Measurements from ENCODE around the gene FBXL16. TPM values are rescaled to one million over a fixed set of nuclear protein-coding genes. Genes with fewer than 3 reads are reported as not detected.

Gene FBXL16
- total and polyA plus RNA-seq, 2 of the 13 experiments (the other 11 are each of a cell fraction or from before 2014, with no cell fraction given): 0.22 to 2.0 TPM

DNA sequence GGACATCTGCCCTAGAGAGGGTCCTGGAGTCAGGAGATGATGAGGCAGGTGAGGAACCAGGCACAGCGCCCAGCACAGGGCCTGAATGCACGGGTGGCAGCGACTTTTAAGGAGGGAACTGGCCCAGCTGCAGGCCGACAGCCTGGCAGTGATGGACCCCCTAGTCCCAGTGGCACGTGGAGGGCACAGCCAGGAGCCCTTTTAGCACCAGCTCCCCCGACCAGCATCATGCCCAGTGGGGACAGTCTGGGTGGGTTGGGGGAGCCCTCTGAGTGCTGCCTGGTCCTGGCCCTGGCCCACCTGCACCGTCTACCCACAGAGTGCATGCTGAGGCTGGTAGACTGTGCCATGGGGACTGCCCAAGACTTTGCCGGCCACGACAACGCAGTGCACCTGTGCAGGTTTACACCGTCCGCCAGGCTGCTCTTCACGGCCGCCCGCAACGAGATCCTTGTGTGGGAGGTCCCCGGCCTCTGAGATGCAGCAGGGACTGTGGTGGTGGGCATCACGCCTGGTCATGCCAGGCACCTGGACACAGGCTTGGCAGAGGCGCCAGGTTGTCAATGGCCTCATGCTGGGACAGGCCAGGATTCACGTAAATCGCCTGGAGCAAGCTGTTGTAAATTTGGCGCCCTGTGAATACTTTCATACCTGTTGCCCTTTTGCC lies 38.4 kb downstream of the FBXL16 start:
- no TSS peak for BruUV-seq (replicated peaks)
- Histone ChIP-seq H3K27ac (ENCODE audit: extremely low read length, insufficient read depth, low read length) (peak overlapping the region; percentile 58), H3K4me2 (ENCODE audit: low read depth, low read length) (peak overlapping the region; percentile 92), H3K4me1 (ENCODE audit: insufficient read depth, low read length) (peaks cover 18% of the 10 kb centered on the region), H3K27me3 (ENCODE audit: control insufficient read depth in 1 of 2, insufficient read depth in 2 of 2, low read length in 2 of 2) (no peaks in the 10 kb centered on the region), H3K4me3 (replicated peaks in 1 of 3; ENCODE audit: insufficient read depth in 1 of 3, low read depth in 2 of 3, low read length in 3 of 3) (peak overlapping the region in 1 of 3 experiments; percentile 87; a peak in 1 of 6 replicates), H3K9ac (ENCODE audit: insufficient read depth, low read depth, low read length) (peak overlapping the region; percentile 59), H3K36me3 (replicated peaks in 1 of 2; ENCODE audit: control insufficient read depth in 1 of 2, insufficient read depth in 2 of 2, low read length in 2 of 2) (peaks cover 10 to 27% of the 10 kb centered on the region in 2 experiments; a peak in 4 of 5 replicates), H3K79me2 (ENCODE audit: insufficient read depth, low read length) (peaks cover 17% of the 10 kb centered on the region), H4K20me1 (ENCODE audit: insufficient read depth, low read length) (no peaks in the 10 kb centered on the region), H2AFZ (ENCODE audit: low read length) (peak overlapping the region; percentile 83), H3K9me3 (ENCODE audit: low read length) (no peaks in the 10 kb centered on the region)
- intact Hi-C loops (cut with micrococcal nuclease; ENCODE audit: unreplicated experiment): no loop called here
- 93% methylated on average over 13 of the region's 22 CpGs for WGBS (ENCODE audit: low lambda C conversion rate)
- no peak for FAIRE-seq
- ATAC-seq: no peak
- POLR2A ChIA-PET: interaction anchor here (0.7 to 2.0 kb wide), 9 partner anchors 9 to 31 kb away, joined by 3 to 8 read pairs (median 5); partner anchors contain the start of genes METTL26, RHBDL1, STUB1 and WDR24
- in situ Hi-C loops (cut with HindIII; ENCODE audit: extremely low pct_ligation_motif_present, low pct_unique_long_range_greater_than_20kb): no loop called here
- CTCF ChIA-PET (ENCODE audit: low intra/inter-chr PET ratio, low total read pairs): interaction anchor here (1.0 to 1.4 kb wide), 3 partner anchors 8 to 19 kb away, joined by 3 to 4 read pairs (median 4); partner anchors contain the start of gene STUB1
- DNase-seq (ENCODE audit: low spot score): no peak
- no peak for TF ChIP-seq MTF2 (CRISPR knock-in tag; IDR thresholded peaks at IDR 0.05; ENCODE audit: borderline replicate concordance)
- TF ChIP-seq HNRNPL (IDR thresholded peaks at IDR 0.05; ENCODE audit: low read depth, low read length): peak; percentile 51; the same call in 1 of the 2 replicates
- TF ChIP-seq, protein P1, sequence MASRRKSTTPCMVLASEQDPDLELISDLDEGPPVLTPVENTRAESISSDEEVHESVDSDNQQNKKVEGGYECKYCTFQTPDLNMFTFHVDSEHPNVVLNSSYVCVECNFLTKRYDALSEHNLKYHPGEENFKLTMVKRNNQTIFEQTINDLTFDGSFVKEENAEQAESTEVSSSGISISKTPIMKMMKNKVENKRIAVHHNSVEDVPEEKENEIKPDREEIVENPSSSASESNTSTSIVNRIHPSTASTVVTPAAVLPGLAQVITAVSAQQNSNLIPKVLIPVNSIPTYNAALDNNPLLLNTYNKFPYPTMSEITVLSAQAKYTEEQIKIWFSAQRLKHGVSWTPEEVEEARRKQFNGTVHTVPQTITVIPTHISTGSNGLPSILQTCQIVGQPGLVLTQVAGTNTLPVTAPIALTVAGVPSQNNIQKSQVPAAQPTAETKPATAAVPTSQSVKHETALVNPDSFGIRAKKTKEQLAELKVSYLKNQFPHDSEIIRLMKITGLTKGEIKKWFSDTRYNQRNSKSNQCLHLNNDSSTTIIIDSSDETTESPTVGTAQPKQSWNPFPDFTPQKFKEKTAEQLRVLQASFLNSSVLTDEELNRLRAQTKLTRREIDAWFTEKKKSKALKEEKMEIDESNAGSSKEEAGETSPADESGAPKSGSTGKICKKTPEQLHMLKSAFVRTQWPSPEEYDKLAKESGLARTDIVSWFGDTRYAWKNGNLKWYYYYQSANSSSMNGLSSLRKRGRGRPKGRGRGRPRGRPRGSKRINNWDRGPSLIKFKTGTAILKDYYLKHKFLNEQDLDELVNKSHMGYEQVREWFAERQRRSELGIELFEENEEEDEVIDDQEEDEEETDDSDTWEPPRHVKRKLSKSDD (CRISPR knock-in tag; IDR thresholded peaks at IDR 0.05; ENCODE audit: low read depth): 0 out of 2 replicates have a peak, but pooled peaks have one; percentile 11
- no peak for TF ChIP-seq ZC3H4 (CRISPR knock-in tag; IDR thresholded peaks at IDR 0.05; ENCODE audit: borderline replicate concordance)
- TF ChIP-seq, protein P2, sequence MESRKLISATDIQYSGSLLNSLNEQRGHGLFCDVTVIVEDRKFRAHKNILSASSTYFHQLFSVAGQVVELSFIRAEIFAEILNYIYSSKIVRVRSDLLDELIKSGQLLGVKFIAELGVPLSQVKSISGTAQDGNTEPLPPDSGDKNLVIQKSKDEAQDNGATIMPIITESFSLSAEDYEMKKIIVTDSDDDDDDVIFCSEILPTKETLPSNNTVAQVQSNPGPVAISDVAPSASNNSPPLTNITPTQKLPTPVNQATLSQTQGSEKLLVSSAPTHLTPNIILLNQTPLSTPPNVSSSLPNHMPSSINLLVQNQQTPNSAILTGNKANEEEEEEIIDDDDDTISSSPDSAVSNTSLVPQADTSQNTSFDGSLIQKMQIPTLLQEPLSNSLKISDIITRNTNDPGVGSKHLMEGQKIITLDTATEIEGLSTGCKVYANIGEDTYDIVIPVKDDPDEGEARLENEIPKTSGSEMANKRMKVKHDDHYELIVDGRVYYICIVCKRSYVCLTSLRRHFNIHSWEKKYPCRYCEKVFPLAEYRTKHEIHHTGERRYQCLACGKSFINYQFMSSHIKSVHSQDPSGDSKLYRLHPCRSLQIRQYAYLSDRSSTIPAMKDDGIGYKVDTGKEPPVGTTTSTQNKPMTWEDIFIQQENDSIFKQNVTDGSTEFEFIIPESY (CRISPR knock-in tag; IDR thresholded peaks at IDR 0.05): peak; percentile 11; the same call in 1 of the 2 replicates
- peak; percentile 18 for TF ChIP-seq ZNF724P (CRISPR knock-in tag; IDR thresholded peaks at IDR 0.05; ENCODE audit: borderline replicate concordance)
- TF ChIP-seq AGO2 (optimal IDR thresholded peaks at IDR 0.05; ENCODE audit: low read depth, low read length): peak; percentile 1
- TF ChIP-seq, protein P3, sequence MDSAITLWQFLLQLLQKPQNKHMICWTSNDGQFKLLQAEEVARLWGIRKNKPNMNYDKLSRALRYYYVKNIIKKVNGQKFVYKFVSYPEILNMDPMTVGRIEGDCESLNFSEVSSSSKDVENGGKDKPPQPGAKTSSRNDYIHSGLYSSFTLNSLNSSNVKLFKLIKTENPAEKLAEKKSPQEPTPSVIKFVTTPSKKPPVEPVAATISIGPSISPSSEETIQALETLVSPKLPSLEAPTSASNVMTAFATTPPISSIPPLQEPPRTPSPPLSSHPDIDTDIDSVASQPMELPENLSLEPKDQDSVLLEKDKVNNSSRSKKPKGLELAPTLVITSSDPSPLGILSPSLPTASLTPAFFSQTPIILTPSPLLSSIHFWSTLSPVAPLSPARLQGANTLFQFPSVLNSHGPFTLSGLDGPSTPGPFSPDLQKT (CRISPR knock-in tag; IDR thresholded peaks at IDR 0.05; ENCODE audit: borderline replicate concordance): no peak
- TF ChIP-seq, protein P4, sequence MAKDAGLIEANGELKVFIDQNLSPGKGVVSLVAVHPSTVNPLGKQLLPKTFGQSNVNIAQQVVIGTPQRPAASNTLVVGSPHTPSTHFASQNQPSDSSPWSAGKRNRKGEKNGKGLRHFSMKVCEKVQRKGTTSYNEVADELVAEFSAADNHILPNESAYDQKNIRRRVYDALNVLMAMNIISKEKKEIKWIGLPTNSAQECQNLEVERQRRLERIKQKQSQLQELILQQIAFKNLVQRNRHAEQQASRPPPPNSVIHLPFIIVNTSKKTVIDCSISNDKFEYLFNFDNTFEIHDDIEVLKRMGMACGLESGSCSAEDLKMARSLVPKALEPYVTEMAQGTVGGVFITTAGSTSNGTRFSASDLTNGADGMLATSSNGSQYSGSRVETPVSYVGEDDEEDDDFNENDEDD (CRISPR knock-in tag; IDR thresholded peaks at IDR 0.05; ENCODE audit: borderline replicate concordance): no peak
- no peak for TF ChIP-seq DR1 (CRISPR knock-in tag; IDR thresholded peaks at IDR 0.05)
- 0 out of 2 replicates have a peak, but pooled peaks have one; percentile 1 for TF ChIP-seq REL (CRISPR knock-in tag; conservative IDR thresholded peaks at IDR 0.05)
- TF ChIP-seq, protein P5, sequence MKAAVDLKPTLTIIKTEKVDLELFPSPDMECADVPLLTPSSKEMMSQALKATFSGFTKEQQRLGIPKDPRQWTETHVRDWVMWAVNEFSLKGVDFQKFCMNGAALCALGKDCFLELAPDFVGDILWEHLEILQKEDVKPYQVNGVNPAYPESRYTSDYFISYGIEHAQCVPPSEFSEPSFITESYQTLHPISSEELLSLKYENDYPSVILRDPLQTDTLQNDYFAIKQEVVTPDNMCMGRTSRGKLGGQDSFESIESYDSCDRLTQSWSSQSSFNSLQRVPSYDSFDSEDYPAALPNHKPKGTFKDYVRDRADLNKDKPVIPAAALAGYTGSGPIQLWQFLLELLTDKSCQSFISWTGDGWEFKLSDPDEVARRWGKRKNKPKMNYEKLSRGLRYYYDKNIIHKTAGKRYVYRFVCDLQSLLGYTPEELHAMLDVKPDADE (CRISPR knock-in tag; IDR thresholded peaks at IDR 0.05): 0 out of 2 replicates have a peak, but pooled peaks have one; percentile 8
